LNCaP clone FGC (cell line): Measurements from ENCODE around the gene LUC7L.
A peak's percentile ranks its signal among the peaks of the same experiment; 100 is the strongest.
"Not testable (repeated sequence)": the region's sequence is repeated elsewhere in the genome, so short reads cannot be mapped to it uniquely, and the experiment has no call there.

ENCODE experiments used
- DNase-seq: peaks from one replicate; pipeline ENCODE4 v3.0.0-alpha.2; 2011; ENCODE audit warnings: low read depth
- H3K4me3 ChIP-seq: 2 replicates; pipeline ENCODE4 v1.5.1; 2011; ENCODE audit warnings: mild to moderate bottlenecking, low read depth, low read length, control low read depth
- TF ChIP-seq, protein P1 (sequence below): IDR thresholded peaks from 2 replicates; pipeline ENCODE4 v1.5.1; 2012; ENCODE audit warnings: mild to moderate bottlenecking; ENCODE audit not compliant: control insufficient read depth, insufficient read depth; ENCODE audit errors: extremely low read depth

The LUC7L gene

DNA sequence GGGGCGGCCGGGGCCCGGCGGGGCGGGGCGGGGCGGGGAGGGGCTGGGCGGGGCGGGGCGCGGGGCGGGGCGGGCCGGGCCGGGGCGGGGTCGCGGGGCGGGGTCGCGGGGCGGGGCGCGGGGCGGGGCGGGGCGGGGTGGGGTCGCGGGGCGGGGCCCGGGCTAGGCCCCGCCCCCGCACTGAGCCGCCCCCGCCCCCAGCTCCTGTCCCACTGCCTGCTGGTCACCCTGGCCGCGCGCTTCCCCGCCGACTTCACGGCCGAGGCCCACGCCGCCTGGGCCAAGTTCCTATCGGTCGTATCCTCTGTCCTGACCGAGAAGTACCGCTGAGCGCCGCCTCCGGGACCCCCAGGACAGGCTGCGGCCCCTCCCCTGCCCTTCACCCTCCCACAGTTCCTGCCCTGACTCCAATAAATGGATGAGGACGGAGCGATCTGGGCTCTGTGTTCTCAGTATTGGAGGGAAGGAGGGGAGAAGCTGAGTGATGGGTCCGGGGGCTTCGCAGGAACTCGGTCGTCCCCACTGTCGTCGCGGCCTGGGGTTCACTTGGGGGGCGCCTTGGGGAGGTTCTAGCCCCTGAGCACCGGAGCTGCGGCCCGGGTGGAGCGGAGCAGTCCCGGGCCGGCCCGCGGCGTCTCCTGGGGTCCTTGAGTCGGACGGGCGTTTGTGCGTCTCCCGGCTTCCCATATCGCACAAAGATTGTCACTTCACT is 64.3 kb downstream of the LUC7L start:
- TF ChIP-seq, protein P1, sequence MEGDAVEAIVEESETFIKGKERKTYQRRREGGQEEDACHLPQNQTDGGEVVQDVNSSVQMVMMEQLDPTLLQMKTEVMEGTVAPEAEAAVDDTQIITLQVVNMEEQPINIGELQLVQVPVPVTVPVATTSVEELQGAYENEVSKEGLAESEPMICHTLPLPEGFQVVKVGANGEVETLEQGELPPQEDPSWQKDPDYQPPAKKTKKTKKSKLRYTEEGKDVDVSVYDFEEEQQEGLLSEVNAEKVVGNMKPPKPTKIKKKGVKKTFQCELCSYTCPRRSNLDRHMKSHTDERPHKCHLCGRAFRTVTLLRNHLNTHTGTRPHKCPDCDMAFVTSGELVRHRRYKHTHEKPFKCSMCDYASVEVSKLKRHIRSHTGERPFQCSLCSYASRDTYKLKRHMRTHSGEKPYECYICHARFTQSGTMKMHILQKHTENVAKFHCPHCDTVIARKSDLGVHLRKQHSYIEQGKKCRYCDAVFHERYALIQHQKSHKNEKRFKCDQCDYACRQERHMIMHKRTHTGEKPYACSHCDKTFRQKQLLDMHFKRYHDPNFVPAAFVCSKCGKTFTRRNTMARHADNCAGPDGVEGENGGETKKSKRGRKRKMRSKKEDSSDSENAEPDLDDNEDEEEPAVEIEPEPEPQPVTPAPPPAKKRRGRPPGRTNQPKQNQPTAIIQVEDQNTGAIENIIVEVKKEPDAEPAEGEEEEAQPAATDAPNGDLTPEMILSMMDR = no peak
- H3K4me3 ChIP-seq = peak overlapping the region; percentile 21; the same call in 1 of the 2 replicates
- DNase-seq = no peak

DNA sequence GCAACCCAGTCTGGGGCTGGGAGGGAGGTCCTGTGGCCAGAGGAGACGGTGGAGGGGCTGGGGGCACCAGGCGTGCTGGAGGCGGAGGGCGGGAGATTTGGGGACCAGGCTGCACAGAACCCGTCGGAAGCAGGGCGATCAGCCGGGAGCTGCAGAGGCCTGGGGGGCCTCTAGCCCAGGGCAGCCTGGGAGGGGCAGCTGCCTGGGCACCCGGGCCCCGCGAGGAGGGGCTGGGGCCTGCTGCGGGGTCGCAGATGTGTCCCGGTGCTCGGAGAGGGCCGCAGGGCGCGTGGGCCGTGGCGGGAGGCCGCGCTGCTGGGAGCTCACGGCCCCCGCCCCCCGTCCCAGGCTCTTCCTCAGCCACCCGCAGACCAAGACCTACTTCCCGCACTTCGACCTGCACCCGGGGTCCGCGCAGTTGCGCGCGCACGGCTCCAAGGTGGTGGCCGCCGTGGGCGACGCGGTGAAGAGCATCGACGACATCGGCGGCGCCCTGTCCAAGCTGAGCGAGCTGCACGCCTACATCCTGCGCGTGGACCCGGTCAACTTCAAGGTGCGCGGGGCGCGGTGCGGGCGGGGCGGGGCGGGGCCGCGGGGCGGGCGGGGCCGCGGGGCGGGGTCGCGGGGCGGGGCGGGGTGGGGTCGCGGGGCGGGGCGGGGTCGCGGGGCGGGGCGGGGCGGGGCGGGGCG is 65.0 kb downstream of the LUC7L start:
- DNase-seq, H3K4me3 ChIP-seq: not testable (repeated sequence)

DNA sequence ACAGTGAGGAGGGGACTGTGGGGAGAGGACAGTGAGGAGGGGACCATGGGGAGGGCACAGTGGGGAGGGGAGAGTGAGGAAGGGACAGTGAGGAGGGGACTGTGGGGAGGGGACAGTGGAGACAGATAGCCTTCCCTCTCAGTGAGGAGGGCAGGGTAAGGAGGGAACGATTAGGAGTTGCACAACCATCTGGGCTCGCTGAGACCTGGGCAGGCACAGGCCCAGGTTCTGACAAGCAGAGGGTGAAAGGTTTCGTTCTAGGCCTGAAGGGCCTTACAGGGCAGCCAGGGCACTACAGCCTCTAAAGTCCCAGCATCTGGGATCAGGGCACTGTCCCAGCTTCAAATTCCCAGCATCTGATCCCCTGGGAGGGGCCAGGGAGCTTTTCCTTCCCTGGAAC is 65.6 kb downstream of the LUC7L start:
- not testable (repeated sequence) for H3K4me3 ChIP-seq, DNase-seq

DNA sequence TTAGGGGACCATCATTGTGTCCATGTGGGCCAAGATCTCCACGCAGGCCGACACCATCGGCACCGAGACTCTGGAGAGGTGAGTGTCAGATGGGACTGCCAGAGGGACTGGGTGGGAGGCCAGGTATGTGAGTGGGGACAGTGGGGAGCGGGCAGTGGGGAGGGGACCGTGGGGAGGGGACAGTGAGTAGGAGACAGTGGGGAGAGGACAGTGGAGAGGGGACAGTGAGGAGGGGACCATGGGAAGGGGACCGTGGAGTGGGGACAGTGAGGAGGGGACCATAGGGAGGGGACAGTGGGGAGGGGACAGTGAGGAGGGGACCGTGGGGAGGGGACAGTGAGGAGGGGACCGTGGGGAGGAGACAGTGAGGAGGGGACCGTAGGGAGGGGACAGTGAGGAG is 66.1 kb downstream of the LUC7L start:
- not testable (repeated sequence) for DNase-seq, H3K4me3 ChIP-seq

DNA sequence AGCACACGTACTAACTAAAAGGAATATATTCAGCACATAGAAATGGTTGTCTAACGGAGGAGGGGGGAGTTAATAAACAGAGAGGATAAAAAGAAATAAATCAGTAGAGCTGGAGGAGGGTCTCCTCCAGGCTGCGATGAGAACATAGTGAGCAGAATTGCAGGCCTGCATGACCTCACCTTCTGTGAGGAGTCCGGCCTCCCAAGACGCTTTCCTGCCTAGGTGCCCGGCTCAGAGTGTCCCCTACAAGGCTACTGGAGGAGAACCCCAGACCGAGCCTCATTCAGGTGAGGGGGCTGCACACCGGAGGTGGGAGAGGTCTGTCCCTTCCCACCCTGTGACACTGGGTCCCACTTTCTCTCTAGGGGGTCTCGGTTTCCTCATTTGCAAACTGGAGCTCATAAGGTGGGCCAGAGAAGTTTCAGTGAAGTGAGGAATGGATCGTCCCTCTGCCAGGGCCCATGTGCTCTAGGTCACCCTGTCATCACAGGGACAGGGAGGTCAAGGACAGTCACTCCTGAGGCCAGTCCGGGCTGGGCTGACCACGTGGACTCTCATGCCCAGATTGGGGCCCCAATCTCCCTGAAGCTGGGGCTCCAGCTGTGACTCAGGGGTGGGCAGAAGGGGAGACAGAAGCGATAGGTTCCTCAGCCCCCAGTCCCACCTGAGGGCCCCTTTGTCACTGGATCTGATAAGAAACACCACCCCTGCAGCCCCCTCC is 66.8 kb downstream of the LUC7L start:
- no peak for DNase-seq
- no peak overlapping the region for H3K4me3 ChIP-seq
- TF ChIP-seq, protein P1 = no peak

DNA sequence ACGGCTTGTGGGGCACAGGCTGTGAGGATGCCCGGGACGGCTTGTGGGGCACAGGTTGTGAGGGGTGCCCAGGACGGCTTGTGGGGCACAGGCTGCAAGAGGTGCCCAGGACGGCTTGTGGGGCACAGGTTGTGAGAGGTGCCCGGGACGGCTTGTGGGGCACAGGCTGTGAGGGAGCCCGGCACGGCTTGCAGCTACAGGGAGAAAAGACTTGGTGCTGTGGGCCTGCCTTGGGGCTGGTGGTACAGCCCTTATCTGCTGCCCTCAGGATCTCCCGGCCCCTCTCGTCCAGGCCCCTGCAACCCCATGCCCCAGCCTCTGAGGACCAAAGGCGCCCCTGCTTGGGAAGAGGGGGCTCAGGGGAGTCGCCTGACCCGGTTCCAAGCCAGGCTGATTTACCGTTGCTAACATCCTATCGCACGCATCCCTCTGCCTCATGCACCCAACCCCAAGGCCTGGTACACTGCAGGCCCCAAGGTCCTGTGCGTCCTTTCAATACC is 68.5 kb downstream of the LUC7L start:
- TF ChIP-seq, protein P1 = no peak

DNA sequence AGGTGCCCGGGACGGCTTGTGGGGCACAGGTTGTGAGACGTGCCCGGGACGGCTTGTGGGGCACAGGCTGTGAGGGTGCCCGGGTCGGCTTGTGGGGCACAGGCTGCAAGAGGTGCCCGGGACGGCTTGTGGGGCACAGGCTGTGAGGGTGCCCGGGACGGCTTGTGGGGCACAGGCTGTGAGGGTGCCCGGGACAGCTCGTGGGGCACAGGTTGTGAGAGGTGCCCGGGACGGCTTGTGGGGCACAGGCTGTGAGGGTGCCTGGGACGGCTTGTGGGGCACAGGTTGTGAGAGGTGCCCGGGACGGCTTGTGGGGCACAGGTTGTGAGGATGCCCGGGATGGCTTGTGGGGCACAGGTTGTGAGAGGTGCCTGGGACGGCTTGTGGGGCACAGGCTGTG is 69.0 kb downstream of the LUC7L start:
- not testable (repeated sequence) for H3K4me3 ChIP-seq, DNase-seq

More for the DNA sequence above, 68.5 kb downstream of the LUC7L start:
- no peak for DNase-seq
- H3K4me3 ChIP-seq = no peak overlapping the region

DNA sequence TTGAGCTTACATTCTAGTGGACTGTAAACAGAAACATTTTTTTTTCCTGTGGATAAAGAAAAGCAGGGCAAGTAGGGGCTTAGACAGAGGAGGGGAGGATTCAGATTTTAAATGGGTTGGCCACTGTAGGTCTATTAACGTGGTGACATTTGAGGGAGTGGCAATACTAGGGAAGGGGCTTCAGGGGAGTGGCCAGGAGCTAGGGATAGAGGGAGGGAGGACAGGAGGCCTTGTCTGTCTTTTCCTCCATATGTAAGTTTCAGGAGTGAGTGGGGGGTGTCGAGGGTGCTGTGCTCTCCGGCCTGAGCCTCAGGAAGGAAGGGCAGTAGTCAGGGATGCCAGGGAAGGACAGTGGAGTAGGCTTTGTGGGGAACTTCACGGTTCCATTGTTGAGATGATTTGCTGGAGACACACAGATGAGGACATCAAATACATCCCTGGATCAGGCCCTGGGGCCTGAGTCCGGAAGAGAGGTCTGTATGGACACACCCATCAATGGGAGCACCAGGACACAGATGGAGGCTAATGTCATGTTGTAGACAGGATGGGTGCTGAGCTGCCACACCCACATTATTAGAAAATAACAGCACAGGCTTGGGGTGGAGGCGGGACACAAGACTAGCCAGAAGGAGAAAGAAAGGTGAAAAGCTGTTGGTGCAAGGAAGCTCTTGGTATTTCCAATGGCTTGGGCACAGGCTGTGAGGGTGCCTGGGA is 70.0 kb downstream of the LUC7L start:
- no peak for DNase-seq
- TF ChIP-seq, protein P1 = no peak
- H3K4me3 ChIP-seq = no peak overlapping the region
